Inflammatory macrophage treated with lipopolysaccharide for 1 hour (primary cell): ENCODE measurements around the gene LHB.
"Not testable (repeated sequence)": the region's sequence is repeated elsewhere in the genome, so short reads cannot be mapped to it uniquely, and the experiment has no call there.

Experiments used
- DNase-seq, 2 donors: peaks; one replicate each; pipeline ENCODE4 v3.0.0-alpha.2; 2020 to 2022

The LHB gene

GRCh38 chr19:49017041-49017665 lies at the start of gene LHB:
TSS of gene LHB (minus strand) at chr19:49017091. CDS start at chr19:49017081, 10 bp downstream.
- DNase-seq, result no peak

- DNase-seq, result no peak
These were observed 49.1 kb upstream of the LHB start for GRCh38 chr19:49065905-49066512.

- DNase-seq, result no peak
These were observed 48.1 kb upstream of the LHB start, which contains the start of gene NTF4 for GRCh38 chr19:49064768-49065611. TSS of gene NTF4 (minus strand) at chr19:49064818. CDS start at chr19:49061997, 2,821 bp downstream.

- DNase-seq, result no peak
These were observed 47.2 kb upstream of the LHB start for GRCh38 chr19:49064029-49064629.

GRCh38 chr19:49061445-49061844 lies 44.6 kb upstream of the LHB start:
- no peak for DNase-seq

GRCh38 chr19:49061000-49061399 lies 44.1 kb upstream of the LHB start:
- no peak for DNase-seq

GRCh38 chr19:49059053-49059452 lies 42.2 kb upstream of the LHB start:
- DNase-seq, result no peak

GRCh38 chr19:49058562-49058961 lies 41.7 kb upstream of the LHB start:
- DNase-seq, result no peak

GRCh38 chr19:49057636-49058234 lies 40.8 kb upstream of the LHB start, which contains the start of gene CGB7:
TSS of gene CGB7 (minus strand) at chr19:49057749. CDS start at chr19:49055375, 2,374 bp downstream.
- DNase-seq, result peak; percentile 29 to 72

- peak in 1 of 2 donors; percentile 8 for DNase-seq
These were observed 40.2 kb upstream of the LHB start for GRCh38 chr19:49056902-49057596.

- DNase-seq, result peak; percentile 24 to 48
These were observed 39.4 kb upstream of the LHB start for GRCh38 chr19:49056101-49056901.

- not testable (repeated sequence) for DNase-seq
These were observed 33.6 kb upstream of the LHB start for GRCh38 chr19:49050376-49051033.

GRCh38 chr19:49049834-49050233 lies 32.9 kb upstream of the LHB start:
- not testable (repeated sequence) for DNase-seq

GRCh38 chr19:49049011-49049410 lies 32.1 kb upstream of the LHB start, which contains the start of gene CGB8:
TSS of gene CGB8 (minus strand) at chr19:49049111. CDS start at chr19:49048739, 372 bp downstream.
- DNase-seq, result not testable (repeated sequence)

- not testable (repeated sequence) for DNase-seq
These were observed 26.7 kb upstream of the LHB start, which contains the start of gene CGB5 for GRCh38 chr19:49043548-49043947. TSS of gene CGB5 (plus strand) at chr19:49043848. CDS start at chr19:49044210, 362 bp downstream.

GRCh38 chr19:49042666-49043065 lies 25.8 kb upstream of the LHB start:
- not testable (repeated sequence) for DNase-seq

GRCh38 chr19:49042177-49042576 lies 25.3 kb upstream of the LHB start:
- no peak for DNase-seq

- DNase-seq, result not testable (repeated sequence)
These were observed 22.8 kb upstream of the LHB start for GRCh38 chr19:49039736-49040135.

GRCh38 chr19:49038557-49039276 lies 21.8 kb upstream of the LHB start:
- not testable (repeated sequence) for DNase-seq
